NOMO-1 (cell line): Measurements from ENCODE around the gene KRT3.

Experiments
- DNase-seq, 2 experiments: peaks; one replicate each; lab custom pipeline; 2025; ENCODE audit not compliant: unreplicated experiment in 2 of 2; lab: John Stamatoyannopoulos, UW

The KRT3 gene

GRCh38 chr12:52815161-52815560 lies 19.2 kb upstream of the KRT3 start:
- no peak for DNase-seq

GRCh38 chr12:52814710-52815155 lies 18.8 kb upstream of the KRT3 start:
- DNase-seq = no peak

GRCh38 chr12:52813885-52814709 lies 18.2 kb upstream of the KRT3 start, which contains the start of gene KRT4:
KRT4 (minus strand) TSS chr12:52814116; CDS start chr12:52814058, 58 bp downstream.
- no peak for DNase-seq

- no peak for DNase-seq
Measured at GRCh38 chr12:52813203-52813819, 17.4 kb upstream of the KRT3 start.

GRCh38 chr12:52812749-52813148 lies 16.8 kb upstream of the KRT3 start:
- no peak for DNase-seq

GRCh38 chr12:52812073-52812400 lies 16.1 kb upstream of the KRT3 start:
- DNase-seq = no peak

- no peak for DNase-seq
Measured at GRCh38 chr12:52811191-52812072, 15.5 kb upstream of the KRT3 start.

GRCh38 chr12:52810554-52810953 lies 14.6 kb upstream of the KRT3 start:
- no peak for DNase-seq

GRCh38 chr12:52809166-52809565 lies 13.2 kb upstream of the KRT3 start:
- DNase-seq = no peak

- no peak for DNase-seq
Measured at GRCh38 chr12:52808573-52809160, 12.8 kb upstream of the KRT3 start.

GRCh38 chr12:52807544-52808470 lies 11.9 kb upstream of the KRT3 start:
- no peak for DNase-seq

- no peak for DNase-seq
Measured at GRCh38 chr12:52806821-52807543, 11.1 kb upstream of the KRT3 start.

- no peak for DNase-seq
Measured at GRCh38 chr12:52806169-52806811, 10.4 kb upstream of the KRT3 start.

GRCh38 chr12:52805739-52806138 lies 9.8 kb upstream of the KRT3 start:
- no peak for DNase-seq

- DNase-seq = no peak
Measured at GRCh38 chr12:52805000-52805399, 9.1 kb upstream of the KRT3 start.

- DNase-seq = no peak
Measured at GRCh38 chr12:52802442-52802841, 6.5 kb upstream of the KRT3 start.

- no peak for DNase-seq
Measured at GRCh38 chr12:52801773-52802172, 5.9 kb upstream of the KRT3 start.

- DNase-seq = no peak
Measured at GRCh38 chr12:52800259-52800917, 4.5 kb upstream of the KRT3 start.
